ENCODE measurements around the gene MAMDC2.
A peak's percentile ranks its signal among the peaks of the same experiment; 100 is the strongest.

Gene MAMDC2

DNA sequence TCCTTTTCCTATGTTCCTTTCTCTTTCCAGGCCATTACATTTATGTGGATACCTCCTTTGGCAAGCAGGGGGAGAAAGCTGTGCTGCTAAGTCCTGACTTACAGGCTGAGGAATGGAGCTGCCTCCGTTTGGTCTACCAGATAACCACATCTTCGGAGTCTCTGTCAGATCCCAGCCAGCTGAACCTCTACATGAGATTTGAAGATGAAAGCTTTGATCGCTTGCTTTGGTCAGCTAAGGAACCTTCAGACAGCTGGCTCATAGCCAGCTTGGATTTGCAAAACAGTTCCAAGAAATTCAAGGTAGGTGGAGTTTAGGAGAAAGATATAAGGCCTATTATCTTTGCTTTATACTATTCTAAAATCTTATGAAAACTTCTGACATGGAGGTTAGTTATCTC, 64.5 kb downstream of the MAMDC2 start:
- Histone ChIP-seq H3K36me3 (ENCODE audit: insufficient read depth, low read length) (no peaks in the 10 kb centered on the region), H3K4me3 (no peak overlapping the region), H3K9me3 (ENCODE audit: low read depth, low read length) (no peaks in the 10 kb centered on the region), H3K9ac (ENCODE audit: insufficient read length) (no peak overlapping the region), H3K27ac (no peak overlapping the region)
- no peak for DNase-seq (ENCODE audit: low read depth, low spot score)
- TF ChIP-seq POLR2AphosphoS5 (IDR thresholded peaks at IDR 0.05; ENCODE audit: borderline replicate concordance, low read depth, low read length), result no peak
- TF ChIP-seq FOXP2 (optimal IDR thresholded peaks at IDR 0.05; ENCODE audit: control extremely low read depth, extremely low read length, insufficient read depth), result no peak
- no peak for TF ChIP-seq EZH2 (IDR thresholded peaks at IDR 0.05)

GRCh38 chr9:70110194-70111041, 66.8 kb downstream of the MAMDC2 start:
- no peak overlapping the region for H3K4me3 ChIP-seq
- H3K9ac ChIP-seq (ENCODE audit: insufficient read length), result no peak overlapping the region
- no peaks in the 10 kb centered on the region for H3K9me3 ChIP-seq (ENCODE audit: low read depth, low read length)
- DNase-seq (ENCODE audit: low read depth, low spot score), result no peak
- H3K27ac ChIP-seq, result no peak overlapping the region
- no peaks in the 10 kb centered on the region for H3K36me3 ChIP-seq (ENCODE audit: insufficient read depth, low read length)
- TF ChIP-seq EZH2 (IDR thresholded peaks at IDR 0.05), result no peak
- TF ChIP-seq FOXP2 (optimal IDR thresholded peaks at IDR 0.05; ENCODE audit: control extremely low read depth, extremely low read length, insufficient read depth), result no peak
- TF ChIP-seq POLR2AphosphoS5 (IDR thresholded peaks at IDR 0.05; ENCODE audit: borderline replicate concordance, low read depth, low read length), result no peak

DNA sequence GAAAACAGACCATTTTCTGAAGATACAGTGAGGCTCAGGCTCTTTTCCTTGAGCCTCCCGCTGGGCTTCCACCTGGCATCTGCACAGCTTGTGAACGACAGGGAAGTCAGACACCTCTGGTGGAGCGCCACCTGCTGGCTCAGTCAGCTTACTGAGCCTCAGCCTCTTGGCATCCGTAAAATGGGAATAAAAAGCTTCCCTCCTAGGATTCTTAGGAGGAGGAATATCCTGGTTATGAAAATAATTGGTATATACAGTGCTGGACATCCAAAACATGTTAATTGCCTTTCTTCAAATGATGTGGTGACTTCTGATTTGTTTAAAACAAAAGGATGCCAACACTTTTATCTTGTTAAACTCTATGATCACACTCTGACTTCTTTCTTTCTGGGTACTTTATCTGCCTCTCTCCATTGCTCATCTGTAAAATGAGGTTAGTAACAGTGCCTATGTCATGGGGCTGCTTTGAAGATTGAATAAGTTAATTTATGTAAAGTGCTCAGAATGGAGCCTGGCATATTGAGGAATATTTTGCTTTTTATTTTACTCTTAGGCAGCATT, 67.5 kb downstream of the MAMDC2 start:
- no peak overlapping the region for H3K27ac ChIP-seq
- DNase-seq (ENCODE audit: low read depth, low spot score), result peak; percentile 6

GRCh38 chr9:70111641-70112236, 68.1 kb downstream of the MAMDC2 start:
- Histone ChIP-seq H3K9me3 (ENCODE audit: low read depth, low read length) (no peaks in the 10 kb centered on the region), H3K4me3 (no peak overlapping the region), H3K36me3 (ENCODE audit: insufficient read depth, low read length) (no peaks in the 10 kb centered on the region), H3K27ac (no peak overlapping the region), H3K9ac (ENCODE audit: insufficient read length) (no peak overlapping the region)
- TF ChIP-seq POLR2AphosphoS5 (IDR thresholded peaks at IDR 0.05; ENCODE audit: borderline replicate concordance, low read depth, low read length), result no peak
- DNase-seq (ENCODE audit: low read depth, low spot score), result no peak

More for the DNA sequence above, 67.5 kb downstream of the MAMDC2 start:
- H3K36me3 ChIP-seq (ENCODE audit: insufficient read depth, low read length), result no peaks in the 10 kb centered on the region
- no peak overlapping the region for H3K4me3 ChIP-seq
- H3K9me3 ChIP-seq (ENCODE audit: low read depth, low read length), result no peaks in the 10 kb centered on the region
- TF ChIP-seq FOXP2 (optimal IDR thresholded peaks at IDR 0.05; ENCODE audit: control extremely low read depth, extremely low read length, insufficient read depth), result no peak
- no peak for TF ChIP-seq POLR2AphosphoS5 (IDR thresholded peaks at IDR 0.05; ENCODE audit: borderline replicate concordance, low read depth, low read length)
- TF ChIP-seq EZH2 (IDR thresholded peaks at IDR 0.05), result no peak
- no peak overlapping the region for H3K9ac ChIP-seq (ENCODE audit: insufficient read length)

DNA sequence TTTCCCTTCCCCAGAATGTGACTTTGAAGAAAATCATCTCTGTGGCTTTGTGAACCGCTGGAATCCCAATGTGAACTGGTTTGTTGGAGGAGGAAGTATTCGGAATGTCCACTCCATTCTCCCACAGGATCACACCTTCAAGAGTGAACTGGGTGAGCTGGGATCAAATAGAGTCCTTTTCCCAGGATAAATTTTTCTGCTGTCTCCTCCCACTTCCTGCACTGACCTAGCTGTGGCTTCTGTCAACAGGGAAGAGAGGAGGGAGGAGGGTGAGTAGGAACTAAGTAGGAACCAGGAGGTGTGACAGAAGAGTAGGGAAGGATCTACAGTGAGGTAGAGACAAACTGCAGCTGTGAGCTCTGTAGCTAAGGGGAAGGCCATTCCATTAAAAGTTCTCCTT, 69.3 kb downstream of the MAMDC2 start:
- H3K4me3 ChIP-seq, result no peak overlapping the region
- no peak for TF ChIP-seq EZH2 (IDR thresholded peaks at IDR 0.05)
- TF ChIP-seq POLR2AphosphoS5 (IDR thresholded peaks at IDR 0.05; ENCODE audit: borderline replicate concordance, low read depth, low read length), result no peak
- TF ChIP-seq FOXP2 (optimal IDR thresholded peaks at IDR 0.05; ENCODE audit: control extremely low read depth, extremely low read length, insufficient read depth), result no peak
- H3K27ac ChIP-seq, result no peak overlapping the region
- H3K9ac ChIP-seq (ENCODE audit: insufficient read length), result no peak overlapping the region
- H3K36me3 ChIP-seq (ENCODE audit: insufficient read depth, low read length), result no peaks in the 10 kb centered on the region
- H3K9me3 ChIP-seq (ENCODE audit: low read depth, low read length), result no peaks in the 10 kb centered on the region
- DNase-seq (ENCODE audit: low read depth, low spot score), result no peak

DNA sequence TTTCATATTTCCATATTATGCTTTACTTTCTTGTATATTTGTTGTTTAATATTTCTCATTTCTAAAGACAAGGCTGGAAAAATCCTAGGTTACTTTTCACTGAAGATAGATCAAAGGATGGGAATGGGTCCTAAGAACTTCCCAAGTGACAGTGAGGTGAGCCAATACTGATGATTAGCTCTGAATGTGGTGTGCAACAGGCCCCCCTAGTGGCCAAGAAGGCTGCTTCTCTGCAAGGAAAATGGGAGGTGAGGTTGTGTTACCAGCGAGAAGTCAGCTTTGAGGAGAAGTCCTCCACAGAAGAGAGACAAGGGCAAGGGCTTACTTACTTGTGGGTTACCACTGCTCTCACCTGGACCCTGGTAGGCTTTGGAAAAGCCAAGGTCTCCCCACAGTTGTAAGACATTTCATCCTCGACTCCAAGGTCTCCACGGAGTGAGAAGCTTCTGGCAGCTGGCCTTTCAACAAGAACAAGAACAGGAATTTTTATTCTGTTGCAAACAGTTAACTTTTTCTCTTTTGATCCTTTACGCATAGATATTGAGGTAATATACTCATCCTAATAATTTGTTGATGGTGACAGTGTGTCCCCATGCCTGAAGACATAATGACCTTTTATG, 69.9 kb downstream of the MAMDC2 start:
- DNase-seq (ENCODE audit: low read depth, low spot score), result no peak

DNA sequence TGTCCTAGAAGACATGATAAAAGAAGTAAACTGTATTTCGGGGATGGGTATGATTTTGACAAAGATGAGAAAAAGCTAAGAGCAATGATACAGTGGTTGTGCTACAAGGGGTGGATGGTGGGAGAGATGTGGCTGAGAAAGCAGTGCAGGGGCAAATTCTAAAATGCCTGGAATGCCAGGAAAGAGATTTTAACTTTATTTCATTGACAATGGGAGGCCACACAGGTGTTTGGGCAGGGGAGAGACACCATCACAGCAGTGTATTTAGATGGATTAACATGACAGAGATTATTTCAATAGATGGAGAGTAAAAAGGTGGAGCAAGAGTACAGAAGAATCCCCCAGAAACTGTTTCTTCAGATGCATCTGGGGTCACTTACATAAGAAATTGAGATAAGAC, 71.2 kb downstream of the MAMDC2 start:
- Histone ChIP-seq H3K27ac (no peak overlapping the region), H3K4me3 (no peak overlapping the region), H3K9ac (ENCODE audit: insufficient read length) (no peak overlapping the region), H3K9me3 (ENCODE audit: low read depth, low read length) (no peaks in the 10 kb centered on the region), H3K36me3 (ENCODE audit: insufficient read depth, low read length) (no peaks in the 10 kb centered on the region)
- TF ChIP-seq POLR2AphosphoS5 (IDR thresholded peaks at IDR 0.05; ENCODE audit: borderline replicate concordance, low read depth, low read length) (no peak), FOXP2 (optimal IDR thresholded peaks at IDR 0.05; ENCODE audit: control extremely low read depth, extremely low read length, insufficient read depth) (no peak), EZH2 (IDR thresholded peaks at IDR 0.05) (no peak)
- no peak for DNase-seq (ENCODE audit: low read depth, low spot score)

More for the DNA sequence above, 69.9 kb downstream of the MAMDC2 start:
- Histone ChIP-seq H3K9ac (ENCODE audit: insufficient read length) (no peak overlapping the region), H3K27ac (no peak overlapping the region), H3K36me3 (ENCODE audit: insufficient read depth, low read length) (no peaks in the 10 kb centered on the region), H3K4me3 (no peak overlapping the region), H3K9me3 (ENCODE audit: low read depth, low read length) (no peaks in the 10 kb centered on the region)
- TF ChIP-seq FOXP2 (optimal IDR thresholded peaks at IDR 0.05; ENCODE audit: control extremely low read depth, extremely low read length, insufficient read depth) (no peak), EZH2 (IDR thresholded peaks at IDR 0.05) (no peak), POLR2AphosphoS5 (IDR thresholded peaks at IDR 0.05; ENCODE audit: borderline replicate concordance, low read depth, low read length) (no peak)

DNA sequence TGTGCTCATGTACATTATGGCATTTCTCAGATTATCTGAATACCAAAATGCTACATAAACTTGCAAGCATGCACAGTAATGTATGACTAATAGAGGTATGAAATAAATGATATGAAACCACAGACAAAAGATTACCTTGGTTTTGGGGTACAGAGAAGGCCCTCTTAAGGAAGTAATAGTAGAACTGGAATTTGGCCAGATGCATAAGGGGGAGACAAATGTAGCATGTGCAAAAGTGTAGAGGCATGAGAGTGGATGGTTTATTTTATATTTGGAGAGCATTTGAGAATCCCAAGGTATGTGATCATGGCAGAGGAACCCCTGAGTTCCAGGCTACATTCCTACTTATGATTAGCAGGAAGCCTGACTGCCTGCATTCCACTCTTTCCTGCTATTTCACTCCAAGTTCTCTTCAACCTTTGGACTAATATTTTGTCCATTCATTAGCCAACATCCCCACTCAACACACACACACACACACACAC, 74.2 kb downstream of the MAMDC2 start:
- no peak overlapping the region for H3K27ac ChIP-seq
- no peaks in the 10 kb centered on the region for H3K36me3 ChIP-seq (ENCODE audit: insufficient read depth, low read length)
- no peak overlapping the region for H3K9ac ChIP-seq (ENCODE audit: insufficient read length)
- DNase-seq (ENCODE audit: low read depth, low spot score), result no peak
- H3K4me3 ChIP-seq, result no peak overlapping the region
- no peaks in the 10 kb centered on the region for H3K9me3 ChIP-seq (ENCODE audit: low read depth, low read length)
- TF ChIP-seq FOXP2 (optimal IDR thresholded peaks at IDR 0.05; ENCODE audit: control extremely low read depth, extremely low read length, insufficient read depth) (no peak), POLR2AphosphoS5 (IDR thresholded peaks at IDR 0.05; ENCODE audit: borderline replicate concordance, low read depth, low read length) (no peak), EZH2 (IDR thresholded peaks at IDR 0.05) (no peak)

Data from SK-N-MC (cell line).